Mesendoderm (in vitro differentiated cells): ENCODE data around the gene KCNQ1.

Source experiments
- DNase-seq: peaks from one replicate; pipeline ENCODE4 v3.0.0; 2013
- H2AK5ac ChIP-seq: 2 replicates; pipeline ENCODE4 v1.6.1; 2013; ENCODE audit warnings: low read length, inconsistent platforms
- H2BK120ac ChIP-seq: 2 replicates; pipeline ENCODE4 v1.6.1; 2013; ENCODE audit warnings: low read depth, mild to moderate bottlenecking, low read length, moderate library complexity, mixed read lengths
- H2BK15ac ChIP-seq: replicated peaks from 2 replicates; pipeline ENCODE4 v1.6.1; 2013; ENCODE audit warnings: low read depth, mild to moderate bottlenecking, moderate library complexity
- H2BK5ac ChIP-seq: 2 replicates; pipeline ENCODE4 v1.6.1; 2013; ENCODE audit warnings: low read length, inconsistent platforms
- H3K18ac ChIP-seq: 2 replicates; pipeline ENCODE4 v1.6.1; 2013; ENCODE audit warnings: mild to moderate bottlenecking, low read length, mixed read lengths
- H3K23ac ChIP-seq: one replicate; pipeline ENCODE4 v1.6.1; 2013; ENCODE audit warnings: low read length
- H3K27ac ChIP-seq: 2 replicates; pipeline ENCODE4 v1.5.1; 2013; ENCODE audit warnings: low read depth, mild to moderate bottlenecking, inconsistent platforms, low read length, moderate library complexity
- H3K27me3 ChIP-seq: 2 replicates; pipeline ENCODE4 v1.6.1; 2013; ENCODE audit warnings: low read length, control low read depth, mild to moderate bottlenecking, inconsistent platforms; ENCODE audit not compliant: insufficient read depth, poor library complexity
- H3K36me3 ChIP-seq: 2 replicates; pipeline ENCODE4 v1.6.1; 2013; ENCODE audit warnings: low read length, inconsistent platforms; ENCODE audit not compliant: control insufficient read depth, insufficient read depth
- H3K4ac ChIP-seq: one replicate; pipeline ENCODE4 v1.6.1; 2013; ENCODE audit warnings: low read depth, mild to moderate bottlenecking, low read length, moderate library complexity
- H3K4me1 ChIP-seq: 2 replicates; pipeline ENCODE4 v1.6.1; 2013; ENCODE audit warnings: low read depth, low read length, inconsistent platforms; ENCODE audit not compliant: control insufficient read depth
- H3K4me2 ChIP-seq: 2 replicates; pipeline ENCODE4 v1.6.1; 2013; ENCODE audit warnings: low read length
- H3K4me3 ChIP-seq: 2 replicates; pipeline ENCODE4 v1.5.1; 2013; ENCODE audit warnings: mild to moderate bottlenecking, low read length
- H3K56ac ChIP-seq: one replicate; pipeline ENCODE4 v1.6.1; 2013; ENCODE audit warnings: low read length
- H3K79me1 ChIP-seq: 2 replicates; pipeline ENCODE4 v1.6.1; 2013; ENCODE audit warnings: low read length, inconsistent platforms
- H3K79me2 ChIP-seq: 2 replicates; pipeline ENCODE4 v1.6.1; 2013; ENCODE audit warnings: mild to moderate bottlenecking, low read length; ENCODE audit not compliant: control insufficient read depth, insufficient read depth
- H3K9ac ChIP-seq: 2 replicates; pipeline ENCODE4 v1.6.1; 2013; ENCODE audit warnings: low read length, inconsistent platforms
- H4K5ac ChIP-seq: one replicate; pipeline ENCODE4 v1.6.1; 2013; ENCODE audit warnings: low read length
- H4K8ac ChIP-seq: one replicate; pipeline ENCODE4 v1.6.1; 2013; ENCODE audit warnings: low read depth, mild to moderate bottlenecking, control low read depth, low read length, moderate library complexity
- WGBS: extraction: QIAGEN DNeasy Blood & Tissue Kit; methylation state at CpG from one replicate; pipeline ENCODE4 v1.1.7; 2013; ENCODE audit warnings: low lambda C conversion rate, missing lambda C conversion rate; ENCODE audit not compliant: insufficient coverage; ENCODE audit errors: extremely low coverage; 5-methylcytosine and 5-hydroxymethylcytosine counted together

KCNQ1 gene

GRCh38 chr11:2802389-2803185 is 357.8 kb downstream of the KCNQ1 start:
- no peak overlapping the region for H3K18ac ChIP-seq
- WGBS = no CpG with 5 or more reads among the region's 18 CpGs
- no peak overlapping the region for H2BK15ac ChIP-seq
- H3K27ac ChIP-seq = no peak overlapping the region
- no peak overlapping the region for H3K4ac ChIP-seq
- H3K4me2 ChIP-seq = no peak overlapping the region
- H2BK120ac ChIP-seq = no peak overlapping the region
- no peaks in the 10 kb centered on the region for H3K79me1 ChIP-seq
- no peak overlapping the region for H3K4me3 ChIP-seq
- no peak overlapping the region for H4K5ac ChIP-seq
- no peak overlapping the region for H3K9ac ChIP-seq
- no peaks in the 10 kb centered on the region for H3K36me3 ChIP-seq
- no peak overlapping the region for H2BK5ac ChIP-seq
- H4K8ac ChIP-seq = no peak overlapping the region
- no peaks in the 10 kb centered on the region for H3K27me3 ChIP-seq
- H3K23ac ChIP-seq = no peak overlapping the region
- H3K56ac ChIP-seq = no peak overlapping the region
- DNase-seq = no peak
- no peak overlapping the region for H2AK5ac ChIP-seq
- no peaks in the 10 kb centered on the region for H3K79me2 ChIP-seq
- no peaks in the 10 kb centered on the region for H3K4me1 ChIP-seq

GRCh38 chr11:2803186-2804091 is 358.6 kb downstream of the KCNQ1 start:
- DNase-seq = no peak
- H4K5ac ChIP-seq = no peak overlapping the region

GRCh38 chr11:2804189-2804588 is 359.4 kb downstream of the KCNQ1 start:
- Histone ChIP-seq H3K9ac (no peak overlapping the region), H3K36me3 (no peaks in the 10 kb centered on the region), H3K4me1 (no peaks in the 10 kb centered on the region), H3K79me2 (no peaks in the 10 kb centered on the region), H2BK15ac (no peak overlapping the region), H4K8ac (no peak overlapping the region), H3K56ac (no peak overlapping the region), H3K27ac (no peak overlapping the region), H3K4ac (no peak overlapping the region), H3K79me1 (no peaks in the 10 kb centered on the region), H3K18ac (no peak overlapping the region), H2BK5ac (no peak overlapping the region), H3K27me3 (no peaks in the 10 kb centered on the region), H3K4me2 (no peak overlapping the region), H3K4me3 (no peak overlapping the region), H2BK120ac (no peak overlapping the region), H4K5ac (no peak overlapping the region), H3K23ac (no peak overlapping the region), H2AK5ac (no peak overlapping the region)
- WGBS = no CpG with 5 or more reads among the region's 10 CpGs
- DNase-seq = no peak

More at GRCh38 chr11:2803186-2804091, 358.6 kb downstream of the KCNQ1 start:
- H3K18ac ChIP-seq = no peak overlapping the region
- H3K9ac ChIP-seq = no peak overlapping the region
- no peak overlapping the region for H3K23ac ChIP-seq
- H3K56ac ChIP-seq = no peak overlapping the region
- no peaks in the 10 kb centered on the region for H3K36me3 ChIP-seq
- H3K79me2 ChIP-seq = no peaks in the 10 kb centered on the region
- H3K79me1 ChIP-seq = no peaks in the 10 kb centered on the region
- H3K4me3 ChIP-seq = no peak overlapping the region
- H3K4me2 ChIP-seq = no peak overlapping the region
- no peak overlapping the region for H2BK5ac ChIP-seq
- H3K27me3 ChIP-seq = no peaks in the 10 kb centered on the region
- no peak overlapping the region for H4K8ac ChIP-seq
- H3K27ac ChIP-seq = no peak overlapping the region
- H2AK5ac ChIP-seq = no peak overlapping the region
- no peak overlapping the region for H2BK120ac ChIP-seq
- no peak overlapping the region for H3K4ac ChIP-seq
- WGBS = no CpG with 5 or more reads among the region's 20 CpGs
- H3K4me1 ChIP-seq = no peaks in the 10 kb centered on the region
- H2BK15ac ChIP-seq = no peak overlapping the region

- Histone ChIP-seq H3K79me1 (no peaks in the 10 kb centered on the region), H3K18ac (no peak overlapping the region), H2AK5ac (no peak overlapping the region), H3K4me1 (no peaks in the 10 kb centered on the region), H2BK15ac (no peak overlapping the region), H2BK5ac (no peak overlapping the region), H3K4me3 (no peak overlapping the region), H4K8ac (no peak overlapping the region), H3K56ac (no peak overlapping the region), H2BK120ac (no peak overlapping the region), H3K27me3 (no peaks in the 10 kb centered on the region), H3K79me2 (no peaks in the 10 kb centered on the region), H3K4ac (no peak overlapping the region), H3K4me2 (no peak overlapping the region), H3K36me3 (no peaks in the 10 kb centered on the region), H4K5ac (no peak overlapping the region), H3K9ac (no peak overlapping the region), H3K27ac (no peak overlapping the region), H3K23ac (no peak overlapping the region)
- no CpG with 5 or more reads among the region's 19 CpGs for WGBS
- DNase-seq = no peak
These were observed 360.0 kb downstream of the KCNQ1 start for GRCh38 chr11:2804701-2805387.

- Histone ChIP-seq H3K79me1 (no peaks in the 10 kb centered on the region), H3K9ac (no peak overlapping the region), H3K27me3 (no peaks in the 10 kb centered on the region), H3K4me1 (no peaks in the 10 kb centered on the region), H3K18ac (no peak overlapping the region), H3K27ac (no peak overlapping the region), H3K4ac (no peak overlapping the region), H2BK120ac (no peak overlapping the region), H2AK5ac (no peak overlapping the region), H3K79me2 (no peaks in the 10 kb centered on the region), H2BK15ac (no peak overlapping the region), H4K8ac (no peak overlapping the region), H3K4me3 (no peak overlapping the region), H3K56ac (no peak overlapping the region), H3K23ac (no peak overlapping the region), H2BK5ac (no peak overlapping the region), H4K5ac (no peak overlapping the region), H3K4me2 (no peak overlapping the region), H3K36me3 (no peaks in the 10 kb centered on the region)
- no CpG with 5 or more reads among the region's 20 CpGs for WGBS
- no peak for DNase-seq
These were observed 360.7 kb downstream of the KCNQ1 start for GRCh38 chr11:2805388-2806056.
